GM18909 (cell line): ENCODE results near the gene DHCR7.

Experiments used
- ATAC-seq: cut with Tn5 transposase; IDR thresholded peaks from one replicate; pipeline ENCODE4 v1.9.1; 2021; ENCODE audit warnings: mild to moderate bottlenecking; ENCODE audit not compliant: unreplicated experiment, poor library complexity

DHCR7 gene

GRCh38 chr11:71481101-71481960 lies 33.1 kb upstream of the DHCR7 start:
- no peak for ATAC-seq

DNA sequence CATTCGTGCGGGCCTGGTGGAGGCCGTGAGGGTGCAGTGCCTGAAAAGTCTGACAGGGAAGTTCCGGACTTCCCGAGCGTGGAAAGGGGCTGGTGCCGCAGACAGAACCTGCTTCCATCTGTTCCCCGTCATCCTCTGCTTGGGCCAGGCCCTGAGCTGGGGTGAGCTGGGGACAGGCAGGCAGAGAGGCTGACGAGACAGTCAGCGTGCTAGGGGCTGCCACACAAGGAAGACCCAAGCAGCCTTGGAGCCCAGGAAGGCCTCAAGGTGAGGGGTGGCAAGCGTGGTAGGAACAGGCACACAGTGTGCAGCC lies 30.3 kb upstream of the DHCR7 start:
- no peak for ATAC-seq

GRCh38 chr11:71477641-71478527 lies 29.7 kb upstream of the DHCR7 start:
- ATAC-seq, result no peak

- no peak for ATAC-seq
Measured at GRCh38 chr11:71476926-71477640, 28.9 kb upstream of the DHCR7 start.

DNA sequence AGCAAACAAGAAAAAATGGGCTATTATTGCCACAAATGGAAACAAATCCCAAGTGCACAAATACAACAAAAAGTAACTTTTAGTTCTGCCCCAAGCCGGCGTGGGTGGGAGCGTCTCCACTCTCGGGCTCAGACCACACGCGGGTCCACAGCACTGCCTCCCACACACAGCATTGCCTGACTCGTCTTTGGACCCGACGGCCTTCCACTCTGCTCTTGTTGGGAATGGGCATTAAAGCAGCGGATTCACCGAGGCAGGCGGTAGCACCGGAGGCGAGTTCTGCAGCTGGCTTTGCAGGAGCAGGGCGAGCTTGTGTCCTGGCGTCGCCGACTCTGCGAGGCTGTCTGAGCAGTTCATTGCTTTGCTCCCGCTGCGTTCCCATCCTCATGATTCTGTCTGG lies 27.8 kb upstream of the DHCR7 start:
- no peak for ATAC-seq

GRCh38 chr11:71474771-71475483 lies 26.7 kb upstream of the DHCR7 start:
- ATAC-seq, result no peak

GRCh38 chr11:71474141-71474770 lies 26.1 kb upstream of the DHCR7 start:
- ATAC-seq, result no peak

DNA sequence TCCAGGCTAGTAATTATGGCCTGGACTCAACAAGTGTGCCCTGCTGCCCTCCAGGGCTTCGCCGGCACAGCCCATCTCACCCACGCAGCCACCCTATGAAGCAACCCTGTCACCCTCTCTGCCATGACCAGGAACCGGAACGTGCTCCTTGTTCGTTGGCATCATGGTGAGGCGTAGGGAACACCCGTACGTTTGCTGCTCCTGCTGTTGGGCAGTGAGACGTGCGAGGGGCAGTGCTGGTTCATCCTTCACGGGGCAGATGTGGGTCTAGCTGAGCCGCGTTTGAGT lies 25.5 kb upstream of the DHCR7 start:
- no peak for ATAC-seq

DNA sequence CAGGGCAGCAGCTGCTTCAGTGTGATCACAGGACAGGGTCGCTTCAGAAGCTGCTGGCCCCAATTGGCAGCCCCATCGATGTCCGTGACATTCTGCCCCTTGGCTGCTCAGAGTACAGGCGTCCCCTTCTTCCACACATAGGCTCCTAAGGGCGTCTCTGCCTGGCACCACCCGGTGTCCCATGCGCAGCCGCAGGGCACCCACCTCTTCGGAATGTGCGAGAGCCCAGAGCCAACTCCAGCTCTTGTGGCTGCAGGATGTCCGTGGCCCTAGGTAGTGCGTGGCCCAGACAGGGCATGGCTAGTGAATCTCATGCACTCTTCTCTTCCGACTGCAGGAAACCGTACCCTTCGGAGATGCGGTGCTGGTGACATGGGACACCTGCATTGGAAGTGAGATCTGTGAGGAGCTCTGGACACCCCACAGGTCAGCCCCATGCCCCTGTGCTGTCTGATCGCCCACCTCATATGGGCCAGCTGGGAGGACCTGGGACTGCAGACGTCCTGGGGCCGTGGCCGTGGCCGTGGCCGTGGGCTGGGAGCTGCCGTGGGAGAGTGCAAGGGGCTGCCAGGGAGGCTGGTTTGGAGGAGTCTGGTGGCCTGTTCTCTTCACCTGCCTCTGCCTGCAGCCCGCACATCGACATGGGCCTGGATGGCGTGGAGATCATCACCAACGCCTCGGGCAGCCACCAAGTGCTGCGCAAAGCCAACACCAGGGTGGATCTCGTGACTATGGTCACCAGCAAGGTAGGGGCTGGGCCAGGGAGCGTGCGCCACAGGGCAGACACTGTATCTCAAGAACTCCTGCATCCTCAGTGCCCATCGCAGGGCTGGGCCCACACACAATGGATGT lies 25.0 kb upstream of the DHCR7 start:
- no peak for ATAC-seq

DNA sequence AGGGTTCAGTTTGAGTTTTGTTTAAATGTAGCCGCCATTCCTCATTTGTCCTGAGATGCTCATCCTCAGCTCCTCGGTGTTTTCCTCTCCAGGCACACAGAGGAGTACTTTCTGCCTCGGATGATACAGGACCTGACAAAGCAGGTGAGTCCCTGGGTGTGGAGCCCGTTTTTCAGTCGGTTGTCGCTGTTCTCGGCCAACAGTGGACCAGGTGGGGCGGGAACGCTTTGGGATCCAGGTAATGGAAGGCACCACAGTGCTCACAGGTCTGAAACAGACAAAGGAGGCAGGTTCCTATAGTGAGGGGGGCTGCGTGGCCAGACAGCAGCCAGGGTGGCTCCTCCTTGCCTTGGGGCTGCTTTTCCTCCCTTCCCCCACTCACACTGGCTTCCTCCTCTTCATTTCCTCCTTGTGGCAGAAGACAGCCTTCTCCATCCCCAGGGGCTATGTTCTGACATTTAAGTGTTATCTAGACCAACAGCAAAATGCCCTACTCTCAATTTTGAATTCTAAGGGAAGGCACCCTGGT lies 24.2 kb upstream of the DHCR7 start:
- ATAC-seq, result no peak

DNA sequence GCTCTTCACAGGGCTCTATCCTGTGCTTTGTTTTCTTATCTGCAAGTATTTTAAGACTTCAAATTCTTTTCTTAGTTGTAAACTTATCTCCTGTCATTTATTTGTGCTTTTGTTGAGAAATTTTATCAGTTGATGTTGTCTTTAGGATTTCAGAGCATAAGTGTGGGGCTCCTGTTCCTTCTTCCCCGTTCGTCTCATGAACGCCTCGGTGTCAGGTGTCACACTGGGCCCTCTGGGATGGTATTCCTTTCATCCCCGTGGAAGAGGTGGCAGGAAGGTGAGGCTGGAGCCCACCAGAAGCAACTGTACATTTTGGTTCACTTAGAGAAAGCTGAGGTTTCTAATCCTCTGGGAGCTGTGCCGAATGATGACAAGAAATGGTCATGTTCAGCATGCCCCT lies 22.8 kb upstream of the DHCR7 start:
- no peak for ATAC-seq

DNA sequence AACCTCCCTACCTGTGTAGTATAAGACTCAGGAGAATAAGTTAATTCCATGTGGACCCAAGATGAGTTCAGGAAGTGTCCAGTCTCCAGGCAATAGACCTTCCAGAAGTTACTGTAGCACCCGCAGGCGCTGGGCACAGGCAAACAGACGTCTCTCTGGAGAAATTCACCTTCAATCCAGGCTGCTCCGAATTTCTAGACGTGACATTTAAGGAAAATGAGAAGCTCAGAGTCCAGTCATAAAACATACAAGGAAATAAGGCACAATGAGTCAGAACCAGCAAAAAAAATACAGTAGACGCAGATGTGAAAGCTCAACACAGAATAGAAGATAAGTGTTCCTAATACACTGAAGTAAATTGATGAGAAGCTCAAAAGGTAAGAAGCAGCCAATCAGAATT lies 19.0 kb upstream of the DHCR7 start:
- no peak for ATAC-seq

GRCh38 chr11:71466358-71466757 lies 18.2 kb upstream of the DHCR7 start:
- ATAC-seq, result no peak

DNA sequence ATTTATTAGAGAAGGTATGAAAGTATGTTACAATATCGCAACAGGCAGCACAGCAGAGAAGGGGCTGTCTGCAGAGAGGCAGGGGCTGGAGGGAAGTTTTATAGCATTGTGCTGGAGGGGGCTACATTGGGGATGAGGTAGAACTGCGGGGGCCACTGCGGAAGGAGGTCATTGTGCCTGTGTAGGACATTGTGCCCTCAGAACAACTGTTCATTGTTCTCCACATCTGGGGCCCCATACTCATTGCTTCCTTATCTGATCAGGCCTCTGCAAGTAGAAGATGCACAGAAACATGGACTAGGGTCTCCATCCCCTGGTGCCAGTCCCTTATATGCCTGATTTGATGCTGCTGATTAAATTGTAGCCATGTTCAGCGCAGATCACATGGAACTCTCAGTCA lies 16.9 kb upstream of the DHCR7 start:
- ATAC-seq, result no peak

DNA sequence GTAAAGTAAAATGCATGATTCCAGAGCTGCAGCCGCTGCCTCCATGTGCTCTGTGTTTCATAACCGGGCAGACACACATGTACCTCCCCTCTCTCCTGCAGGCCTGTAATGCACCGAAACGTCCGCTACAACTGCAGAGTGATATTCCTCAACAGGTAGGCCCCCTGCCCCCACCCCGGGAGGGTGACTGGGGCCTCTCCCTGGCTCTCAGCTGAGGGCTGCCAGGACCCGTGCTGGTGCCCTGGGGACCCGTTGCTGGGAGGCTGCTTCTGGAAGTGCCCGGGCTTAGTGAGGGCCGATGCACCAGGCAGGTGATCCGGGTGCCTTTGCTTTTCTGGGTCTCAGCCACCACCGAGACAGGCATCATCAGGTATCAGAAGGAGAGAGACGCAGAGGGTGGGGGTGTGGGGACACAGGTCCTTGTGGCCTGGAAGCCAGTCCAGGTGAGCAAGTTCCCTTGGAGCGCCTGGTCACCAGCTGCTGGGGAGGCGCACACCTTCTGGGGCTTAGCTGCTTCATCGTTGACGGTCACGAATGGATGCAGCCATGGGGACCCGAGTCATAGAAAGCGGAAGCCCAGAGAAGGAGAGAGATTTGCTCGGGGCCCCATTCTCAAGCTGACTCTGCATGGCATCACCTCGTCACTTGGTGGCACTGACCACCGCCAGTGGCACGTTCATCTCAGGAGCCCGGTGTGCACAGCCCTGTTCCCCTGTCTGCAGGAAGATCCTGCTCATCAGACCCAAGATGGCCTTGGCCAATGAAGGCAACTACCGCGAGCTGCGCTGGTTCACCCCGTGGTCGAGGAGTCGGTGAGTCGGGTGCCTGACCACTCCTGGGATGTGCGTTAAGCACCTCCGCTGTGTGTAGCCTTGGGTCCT lies 15.4 kb upstream of the DHCR7 start:
- ATAC-seq, result no peak

DNA sequence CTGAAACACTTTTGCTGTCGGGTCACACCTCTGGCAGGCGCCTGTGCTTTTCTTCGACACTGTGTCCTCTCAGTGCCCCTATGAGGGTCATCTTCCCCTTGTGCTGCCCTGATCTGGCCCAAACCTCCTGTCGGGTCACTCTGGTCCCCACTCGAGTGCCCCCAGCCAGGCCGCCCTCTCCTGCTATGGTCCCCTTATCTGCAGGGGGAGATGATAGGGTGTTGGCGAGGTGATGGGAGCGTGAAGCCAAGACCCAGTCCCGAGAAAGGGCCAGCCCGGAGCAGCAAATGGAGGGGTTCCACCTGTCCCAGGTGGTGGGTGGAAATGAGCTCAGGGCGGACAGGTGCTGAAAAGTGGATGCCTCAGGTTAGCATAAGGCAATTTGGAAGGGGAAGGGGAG lies 14.5 kb upstream of the DHCR7 start:
- ATAC-seq, result no peak

- no peak for ATAC-seq
Measured at GRCh38 chr11:71461696-71462095, 13.5 kb upstream of the DHCR7 start.

DNA sequence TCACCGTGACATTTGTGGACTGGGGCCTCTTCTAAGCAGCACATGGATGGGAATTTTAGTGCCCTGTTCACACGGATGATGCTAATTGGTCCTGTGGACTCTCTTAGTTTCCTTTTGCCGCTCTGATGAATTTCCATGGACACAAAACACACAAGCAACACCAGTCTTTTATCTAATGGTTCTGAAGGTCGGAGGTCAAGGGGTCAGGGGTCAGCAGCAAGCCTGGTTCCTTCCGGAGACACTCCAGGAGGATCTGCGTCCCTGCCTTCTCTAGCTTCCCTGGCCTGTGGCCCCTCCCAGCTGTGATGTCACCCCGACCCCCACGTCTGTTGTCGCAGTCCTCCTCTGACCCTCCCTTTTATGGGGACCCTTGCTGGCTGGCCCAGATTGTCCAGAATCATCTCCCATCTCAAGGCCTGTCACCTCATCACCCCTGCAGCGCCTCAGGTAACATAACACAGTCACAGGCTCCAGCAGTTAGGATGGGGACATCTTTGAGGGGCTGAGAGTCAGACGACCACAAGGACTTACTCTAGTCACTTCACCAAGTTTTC lies 11.7 kb upstream of the DHCR7 start:
- ATAC-seq, result no peak
